Measurements from ENCODE around the gene VAX1.
"Not testable (repeated sequence)": the region's sequence is repeated elsewhere in the genome, so short reads cannot be mapped to it uniquely, and the experiment has no call there.

The VAX1 gene

GRCh38 chr10:117134306-117135025 is 3.6 kb downstream of the VAX1 start:
- peak; percentile 17 for DNase-seq (ENCODE audit: low read depth)

GRCh38 chr10:117134056-117134305 is 4.1 kb downstream of the VAX1 start:
- no peak for DNase-seq (ENCODE audit: low read depth)

GRCh38 chr10:117133273-117134055 is 4.6 kb downstream of the VAX1 start:
- DNase-seq (ENCODE audit: low read depth) = no peak

GRCh38 chr10:117132751-117133231 is 5.3 kb downstream of the VAX1 start:
- no peak for DNase-seq (ENCODE audit: low read depth)

GRCh38 chr10:117131376-117132327 is 6.4 kb downstream of the VAX1 start:
- DNase-seq (ENCODE audit: low read depth) = no peak

- DNase-seq (ENCODE audit: low read depth) = no peak
Observed at GRCh38 chr10:117130862-117131375, 7.2 kb downstream of the VAX1 start.

DNA sequence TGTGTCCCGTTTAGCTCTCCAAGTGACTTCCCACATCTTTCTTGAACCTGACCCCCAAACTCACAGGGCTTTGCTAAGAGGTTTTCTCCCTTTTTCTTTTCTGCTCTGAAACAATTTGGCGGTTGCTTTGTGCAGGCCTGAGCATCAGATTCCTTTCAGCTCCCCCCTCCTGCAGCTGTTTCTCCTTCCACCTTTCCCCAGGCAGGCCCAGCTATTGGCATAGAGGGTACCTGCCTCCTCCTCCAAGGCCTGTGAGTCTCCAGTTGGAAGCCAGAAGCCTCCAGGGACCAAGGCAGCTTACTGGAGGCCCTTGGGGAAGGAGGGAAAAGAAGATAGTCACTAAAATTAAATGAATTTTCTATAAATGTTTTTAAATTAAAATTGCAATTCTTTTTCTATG is 7.7 kb downstream of the VAX1 start:
- no peak for DNase-seq (ENCODE audit: low read depth)

GRCh38 chr10:117126645-117127044 is 11.4 kb downstream of the VAX1 start:
- not testable (repeated sequence) for DNase-seq (ENCODE audit: low read depth)

DNA sequence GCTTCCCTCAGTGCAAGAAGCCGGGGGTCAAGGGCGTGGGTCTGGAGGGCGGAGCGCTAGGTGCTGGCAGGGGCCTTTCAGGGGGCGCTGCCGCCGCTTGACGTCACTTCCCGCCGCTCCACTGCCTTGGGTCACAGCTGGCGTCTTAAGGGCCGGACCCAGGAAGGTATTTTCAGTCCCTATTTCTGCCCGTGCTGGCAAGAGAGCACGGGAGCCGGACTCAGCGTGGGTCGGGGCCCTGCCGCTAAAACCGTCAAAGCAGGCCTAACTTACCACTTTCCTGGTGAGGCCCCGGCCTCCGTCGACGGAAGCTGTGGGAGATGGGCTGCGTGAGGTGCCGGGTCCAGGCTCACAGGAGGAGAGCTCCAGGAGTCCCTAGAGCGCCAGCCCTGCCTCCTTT is 12.0 kb downstream of the VAX1 start:
- DNase-seq (ENCODE audit: low read depth) = no peak

- peak; percentile 22 for DNase-seq (ENCODE audit: low read depth)
Observed at GRCh38 chr10:117112220-117112619, 25.9 kb downstream of the VAX1 start.

DNA sequence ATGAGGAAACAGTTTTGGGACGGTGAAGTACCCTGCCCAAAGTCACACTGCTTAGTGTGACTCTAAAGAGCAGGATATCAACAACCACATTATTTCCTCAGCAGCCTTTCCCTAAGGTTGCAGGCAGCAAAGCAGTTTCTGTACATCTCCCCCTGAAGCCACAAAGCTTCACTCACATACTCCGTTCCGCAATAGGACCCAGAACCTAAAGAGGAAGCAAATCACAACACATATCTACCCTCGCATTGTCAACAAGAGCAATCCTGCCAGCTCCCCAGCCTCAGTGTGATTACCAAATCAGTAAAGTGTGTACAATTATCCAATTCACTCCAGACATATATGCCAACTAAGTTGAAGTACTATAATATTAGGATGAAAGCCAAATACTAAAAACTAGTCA is 30.8 kb downstream of the VAX1 start:
- no peak for DNase-seq (ENCODE audit: low read depth)

- DNase-seq (ENCODE audit: low read depth) = no peak
Observed at GRCh38 chr10:117096599-117097201, 41.4 kb downstream of the VAX1 start.

DNA sequence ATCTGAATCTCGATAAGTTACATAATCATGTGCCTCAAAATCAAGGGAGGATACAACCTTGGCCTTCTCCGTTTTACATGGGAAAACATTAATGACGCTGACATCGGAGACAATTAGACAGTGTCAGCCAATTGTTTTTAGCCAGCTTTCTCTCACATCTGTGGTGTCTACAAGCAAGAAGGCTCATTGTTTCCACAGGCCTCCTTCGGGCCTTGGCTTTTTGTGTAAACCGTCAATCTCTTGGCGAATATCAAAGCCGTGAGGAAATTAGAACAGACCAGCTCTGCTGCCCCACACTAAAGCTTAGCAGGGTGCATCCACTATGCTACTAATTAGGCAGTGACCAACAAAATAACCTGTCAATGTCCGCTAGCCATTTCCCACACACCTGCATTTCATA is 43.2 kb downstream of the VAX1 start:
- no peak for DNase-seq (ENCODE audit: low read depth)

GRCh38 chr10:117092386-117092785 is 45.7 kb downstream of the VAX1 start:
- DNase-seq (ENCODE audit: low read depth) = no peak

GRCh38 chr10:117090834-117091233 is 47.2 kb downstream of the VAX1 start:
- no peak for DNase-seq (ENCODE audit: low read depth)

DNA sequence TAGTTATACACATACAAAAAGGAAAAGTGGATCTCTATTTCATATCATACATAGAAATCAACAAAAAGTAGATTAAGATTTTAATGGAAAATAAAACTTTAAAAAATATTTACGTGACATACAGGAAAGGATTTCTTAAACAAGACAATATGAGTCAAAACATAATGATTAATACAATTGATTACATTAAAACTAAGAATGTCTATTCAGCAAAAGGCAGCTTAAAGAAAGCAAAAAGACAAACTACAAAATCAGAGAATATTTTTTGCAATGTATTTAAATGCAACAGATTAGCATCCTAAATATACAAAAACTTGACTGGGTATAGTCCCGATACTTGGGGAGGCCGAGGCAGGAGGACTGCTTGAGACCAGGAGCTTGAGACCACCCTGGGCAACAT is 50.5 kb downstream of the VAX1 start:
- DNase-seq (ENCODE audit: low read depth) = no peak

DNA sequence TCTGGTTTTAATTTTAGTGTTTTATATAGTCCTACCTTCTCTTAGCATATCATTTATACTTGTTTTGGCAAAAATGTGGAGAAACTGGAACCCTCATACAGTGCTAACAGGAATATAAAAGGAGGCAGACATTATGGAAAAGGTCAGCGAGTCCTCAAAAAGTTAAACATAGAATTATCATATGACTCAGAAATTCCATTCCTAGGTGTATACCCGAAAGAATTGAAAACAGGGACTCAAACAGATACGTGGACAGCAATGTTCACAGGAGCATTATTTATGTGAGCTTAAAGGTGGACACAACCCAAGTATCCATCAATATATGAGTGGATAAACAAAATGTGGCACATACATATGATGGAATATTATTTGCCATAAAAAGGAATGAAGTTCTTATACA is 51.5 kb downstream of the VAX1 start:
- no peak for DNase-seq (ENCODE audit: low read depth)

DNA sequence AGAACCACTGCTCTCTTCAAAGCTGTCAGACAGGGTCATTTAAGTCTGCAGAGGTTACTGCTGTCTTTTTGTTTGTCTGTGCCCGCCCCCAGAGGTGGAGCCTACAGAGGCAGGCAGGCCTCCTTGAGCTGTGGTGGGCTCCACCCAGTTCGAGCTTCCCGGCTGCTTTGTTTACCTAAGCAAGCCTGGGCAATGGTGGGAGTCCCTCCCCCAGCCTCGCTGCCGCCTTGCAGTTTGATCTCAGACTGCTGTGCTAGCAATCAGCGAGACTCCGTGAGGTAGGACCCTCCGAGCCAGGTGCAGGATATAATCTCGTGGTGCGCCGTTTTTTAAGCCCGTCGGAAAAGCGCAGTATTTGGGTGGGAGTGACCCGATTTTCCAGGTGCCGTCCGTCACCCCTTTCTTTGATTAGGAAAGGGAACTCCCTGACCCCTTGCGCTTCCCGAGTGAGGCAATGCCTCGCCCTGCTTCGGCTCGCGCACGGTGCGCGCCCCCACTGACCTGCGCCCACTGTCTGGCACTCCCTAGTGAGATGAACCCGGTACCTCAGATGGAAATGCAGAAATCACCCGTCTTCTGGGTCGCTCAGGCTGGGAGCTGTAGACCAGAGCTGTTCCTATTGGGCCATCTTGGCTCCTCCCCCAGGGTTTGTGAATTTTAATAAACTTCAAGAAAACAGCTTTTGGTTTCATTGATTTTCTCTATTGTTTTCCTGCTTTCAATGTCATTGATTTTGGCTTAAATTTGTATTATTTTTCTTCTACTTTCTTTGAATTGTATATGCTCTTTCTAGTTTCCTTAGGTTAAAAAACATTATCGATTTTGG is 53.4 kb downstream of the VAX1 start:
- not testable (repeated sequence) for DNase-seq (ENCODE audit: low read depth)

Measured in EH (cell line).